HepG2 (cell line): ENCODE results near the gene TJAP1. TPM values are rescaled to one million over a fixed set of nuclear protein-coding genes. Genes with fewer than 3 reads are reported as not detected.
A peak's percentile ranks its signal among the peaks of the same experiment; 100 is the strongest.

Experiments
- FOXP1 ChIP-seq, 2 experiments: fragments of 450-650 bp in 1 of 2; IDR thresholded peaks; 2 replicates each; pipeline ENCODE4 v1.6.1; 2017 to 2018; ENCODE audit warnings: antibody characterized with exemption in 1 of 2
- HDAC2 ChIP-seq: sonication (generic); formaldehyde crosslinking; IDR thresholded peaks from 2 replicates; pipeline ENCODE4 v1.4.0; 2020; ENCODE audit warnings: missing genetic modification reagents
- HMGXB3 ChIP-seq: sonication (generic); formaldehyde crosslinking; IDR thresholded peaks from 2 replicates; pipeline ENCODE4 v1.4.0; 2020; ENCODE audit warnings: missing genetic modification reagents, borderline replicate concordance
- KMT2A ChIP-seq: sonication (generic); formaldehyde crosslinking; IDR thresholded peaks from 2 replicates; pipeline ENCODE4 v1.4.0; 2020; ENCODE audit warnings: missing genetic modification reagents
- PLRG1 ChIP-seq: fragments of 450-650 bp; conservative IDR thresholded peaks from 2 replicates; pipeline ENCODE4 v1.6.1; 2016
- RARA ChIP-seq: IDR thresholded peaks from 2 replicates; pipeline ENCODE4 v1.6.1; 2016; ENCODE audit warnings: missing genetic modification reagents, missing compliant biosample characterization
- SMAD9 ChIP-seq: sonication (generic); formaldehyde crosslinking; IDR thresholded peaks from 2 replicates; pipeline ENCODE4 v1.5.1; 2020; ENCODE audit warnings: mild to moderate bottlenecking, missing genetic modification reagents
- SRF ChIP-seq: IDR thresholded peaks from 2 replicates; pipeline ENCODE4 v1.6.1; 2011; ENCODE audit warnings: mild to moderate bottlenecking, low read depth, low read length, moderate library complexity
- UBTF ChIP-seq: sonication (generic); formaldehyde crosslinking; IDR thresholded peaks from 2 replicates; pipeline ENCODE4 v1.4.0; 2020; ENCODE audit warnings: mild to moderate bottlenecking, missing genetic modification reagents
- ZKSCAN8 ChIP-seq: IDR thresholded peaks from 2 replicates; pipeline ENCODE4 v1.6.1; 2016; ENCODE audit warnings: borderline replicate concordance, missing genetic modification reagents, missing compliant biosample characterization
- ZNF362 ChIP-seq: sonication (generic); formaldehyde crosslinking; IDR thresholded peaks from 2 replicates; pipeline ENCODE4 v1.4.0; 2020; ENCODE audit warnings: missing genetic modification reagents, mild to moderate bottlenecking, borderline replicate concordance
- ZNF44 ChIP-seq: sonication (generic); formaldehyde crosslinking; IDR thresholded peaks from 2 replicates; pipeline ENCODE4 v1.5.1; 2020; ENCODE audit warnings: mild to moderate bottlenecking, missing genetic modification reagents
- ZNF660 ChIP-seq: sonication (generic); formaldehyde crosslinking; IDR thresholded peaks from 2 replicates; pipeline ENCODE4 v1.5.1; 2020; ENCODE audit warnings: mild to moderate bottlenecking, low read depth, missing genetic modification reagents, borderline replicate concordance
- ZNF687 ChIP-seq: sonication (generic); formaldehyde crosslinking; IDR thresholded peaks from 2 replicates; pipeline ENCODE4 v1.5.1; 2020; ENCODE audit warnings: mild to moderate bottlenecking, missing genetic modification reagents, moderate library complexity
- ZNF790 ChIP-seq: sonication (generic); formaldehyde crosslinking; IDR thresholded peaks from 2 replicates; pipeline ENCODE4 v1.8.0; 2022; ENCODE audit warnings: missing genetic modification reagents, mild to moderate bottlenecking, borderline replicate concordance
- polyA plus RNA-seq, 8 experiments: library from polyadenylated mRNA; depleted of rRNA in 3 of 8; stranded (reverse) in 7 of 8; unstranded in 1 of 8; fragments of >200 nt; fragmentation: Illumina TruSeq in 4 of 8; extraction: Trizol in 4 of 8; gene quantifications; 2 replicates each; pipeline versions ENCODE4 v1.2.1 to v1.2.3, GENCODE V29; 2011 to 2016; ENCODE audit warnings: low read depth in 4 of 8, missing spikeins in 1 of 8, mixed read lengths in 1 of 8; ENCODE audit not compliant: insufficient read depth in 1 of 8
- total RNA-seq, 5 experiments: library from RNA; depleted of rRNA; stranded (reverse); fragments of >200 nt; fragmentation: Illumina TruSeq; extraction: Trizol; gene quantifications; 2 replicates each; pipeline ENCODE4 v1.2.3, GENCODE V29; 2016; ENCODE audit warnings: low read depth in 1 of 5

Gene TJAP1
- total and polyA plus RNA-seq, 2 of the 13 experiments (the other 11 are each of a cell fraction or from before 2014, with no cell fraction given), result 15.7 to 41.6 TPM

GRCh38 chr6:43509984-43510826 lies 32.8 kb downstream of the TJAP1 start, which contains the start of gene LRRC73 (continued):
- TF ChIP-seq UBTF (CRISPR knock-in tag) (peak; percentile 68; the same call in 1 of the 2 replicates), HDAC2 (no peak), ZNF362 (peak; percentile 48; the same call in 1 of the 2 replicates), ZKSCAN8 (no peak), FOXP1 (IDR thresholded peaks at IDR 0.05) (no peak), FOXP1 (CRISPR knock-in tag; IDR thresholded peaks at IDR 0.05) (no peak), RARA (peak; percentile 11; the same call in 1 of the 2 replicates), ZNF687 (CRISPR knock-in tag) (peak; percentile 57), HMGXB3 (no peak), ZNF790 (CRISPR knock-in tag) (peak; percentile 10; the same call in 1 of the 2 replicates), SMAD9 (CRISPR knock-in tag) (no peak), ZNF660 (CRISPR knock-in tag) (peak; percentile 86; the same call in 1 of the 2 replicates), SRF (no peak), KMT2A (peak; percentile 24; the same call in 1 of the 2 replicates), ZNF44 (CRISPR knock-in tag) (0 out of 2 replicates have a peak, but pooled peaks have one; percentile 69), PLRG1 (no peak)
